Thyroid gland (tissue), 4 donors: ENCODE measurements around the gene ALG12.

Source experiments
- POLR2A ChIP-seq, 2 donors: fragments of 450-650 bp; IDR thresholded peaks; one replicate each; pipeline ENCODE4 v1.6.1; 2017; ENCODE audit warnings: antibody characterized with exemption in 2 of 2, mild to moderate bottlenecking in 2 of 2, moderate library complexity in 1 of 2
- TF ChIP-seq, protein P1 (sequence below), 6 experiments: fragments of 200-600 bp in 3 of 6; fragments of 450-650 bp in 3 of 6; sonication (generic) in 3 of 6; IDR thresholded peaks; one replicate each; pipeline ENCODE4 v1.5.1; 2016 to 2019; ENCODE audit warnings: antibody characterized with exemption in 6 of 6, mild to moderate bottlenecking in 2 of 6, inconsistent platforms in 1 of 6, moderate library complexity in 1 of 6

DNA sequence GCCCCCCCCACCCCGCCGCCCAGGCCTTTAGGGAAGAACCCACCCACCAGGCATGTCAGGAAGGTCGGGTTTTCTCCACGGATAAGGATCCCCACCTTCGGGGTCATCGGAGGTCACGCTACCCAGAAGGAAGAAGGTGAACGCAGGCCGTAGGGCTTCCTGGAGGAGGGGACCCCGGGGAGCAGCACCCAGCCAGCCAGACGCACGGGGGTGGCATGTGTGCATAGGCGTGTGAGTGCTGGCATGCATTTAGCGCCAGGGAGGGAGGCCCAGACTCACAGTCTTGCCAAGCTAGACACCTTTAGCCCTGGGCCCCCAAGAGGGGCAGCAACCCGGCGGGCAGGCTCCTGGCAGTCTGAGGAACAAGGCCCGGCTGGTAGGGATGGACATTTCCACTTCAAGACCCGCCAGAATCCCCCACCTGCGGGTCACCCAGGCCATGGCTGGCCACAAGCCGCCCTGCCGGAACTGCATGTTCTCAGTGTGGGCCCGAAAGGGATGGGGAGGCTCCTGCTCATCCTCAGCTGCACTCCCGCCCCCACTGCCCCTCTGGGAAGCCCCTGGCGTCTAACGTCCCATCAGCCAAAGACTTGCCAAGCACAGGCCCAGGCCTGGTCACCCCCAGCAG is 25.6 kb upstream of the ALG12 start:
- no peak for TF ChIP-seq POLR2A (IDR thresholded peaks at IDR 0.05)
- TF ChIP-seq, protein P1, sequence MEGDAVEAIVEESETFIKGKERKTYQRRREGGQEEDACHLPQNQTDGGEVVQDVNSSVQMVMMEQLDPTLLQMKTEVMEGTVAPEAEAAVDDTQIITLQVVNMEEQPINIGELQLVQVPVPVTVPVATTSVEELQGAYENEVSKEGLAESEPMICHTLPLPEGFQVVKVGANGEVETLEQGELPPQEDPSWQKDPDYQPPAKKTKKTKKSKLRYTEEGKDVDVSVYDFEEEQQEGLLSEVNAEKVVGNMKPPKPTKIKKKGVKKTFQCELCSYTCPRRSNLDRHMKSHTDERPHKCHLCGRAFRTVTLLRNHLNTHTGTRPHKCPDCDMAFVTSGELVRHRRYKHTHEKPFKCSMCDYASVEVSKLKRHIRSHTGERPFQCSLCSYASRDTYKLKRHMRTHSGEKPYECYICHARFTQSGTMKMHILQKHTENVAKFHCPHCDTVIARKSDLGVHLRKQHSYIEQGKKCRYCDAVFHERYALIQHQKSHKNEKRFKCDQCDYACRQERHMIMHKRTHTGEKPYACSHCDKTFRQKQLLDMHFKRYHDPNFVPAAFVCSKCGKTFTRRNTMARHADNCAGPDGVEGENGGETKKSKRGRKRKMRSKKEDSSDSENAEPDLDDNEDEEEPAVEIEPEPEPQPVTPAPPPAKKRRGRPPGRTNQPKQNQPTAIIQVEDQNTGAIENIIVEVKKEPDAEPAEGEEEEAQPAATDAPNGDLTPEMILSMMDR (IDR thresholded peaks at IDR 0.05) = no peak
